ENCODE results near the gene ACAP1. TPM values are rescaled to one million over a fixed set of nuclear protein-coding genes. Genes with fewer than 3 reads are reported as not detected.

The ACAP1 gene
- total and polyA plus RNA-seq, 10 donors: 118 to 312 (median 215) TPM

GRCh38 chr17:7352503-7352889 is 16.2 kb downstream of the ACAP1 start:
- TF ChIP-seq CTCF (IDR thresholded peaks at IDR 0.05 in 8 of 11, conservative IDR thresholded peaks at IDR 0.05 in 3 of 11): peak in 3 of 11 experiments; percentile 22 to 40 (median 25)
- no peak for TF ChIP-seq POLR2AphosphoS5 (IDR thresholded peaks at IDR 0.05)
- peaks cover 32 to 92% (median 59%) of the 10 kb centered on the region in 6 donors for H3K4me1 ChIP-seq
- no peaks in the 10 kb centered on the region for H3K9me3 ChIP-seq
- DNase-seq: no peak
- H3K27me3 ChIP-seq (replicated peaks in 1 of 7): no peaks in the 10 kb centered on the region
- peak overlapping the region; percentile 86 to 94 (median 91) for H3K27ac ChIP-seq
- peak overlapping the region; percentile 58 to 88 (median 74) for H3K4me3 ChIP-seq
- 26 to 35% (median 29%) methylated on average over 10 of the region's 10 CpGs for WGBS, 5 donors
- intact Hi-C loops (cut with DNase I; ENCODE audit: low total_unique reads): loop anchor here (10.0 kb wide), 1 partner anchor 162 kb away; no protein-coding TSS in a partner anchor
- peaks cover 0 to 37% (median 10%) of the 10 kb centered on the region in 6 donors for H3K36me3 ChIP-seq

- peaks cover 0 to 31% (median 5%) of the 10 kb centered on the region in 6 donors for H3K36me3 ChIP-seq
- peaks cover 32 to 88% (median 59%) of the 10 kb centered on the region in 6 donors for H3K4me1 ChIP-seq
- no peaks in the 10 kb centered on the region for H3K27me3 ChIP-seq (replicated peaks in 1 of 7)
- TF ChIP-seq CTCF (IDR thresholded peaks at IDR 0.05 in 8 of 11, conservative IDR thresholded peaks at IDR 0.05 in 3 of 11) (no peak), POLR2A (IDR thresholded peaks at IDR 0.05) (no peak), POLR2AphosphoS5 (IDR thresholded peaks at IDR 0.05) (no peak)
- intact Hi-C loops (cut with DNase I; ENCODE audit: low total_unique reads): loop anchor here (10.0 kb wide), 1 partner anchor 162 kb away; no protein-coding TSS in a partner anchor
- peak overlapping the region in 6 of 8 donors; percentile 88 to 94 (median 92) for H3K27ac ChIP-seq
- DNase-seq: no peak
- 86 to 91% (median 89%) methylated on average over 26 to 37 of the region's 37 CpGs for WGBS, 5 donors
- peak overlapping the region; percentile 58 to 88 (median 74) for H3K4me3 ChIP-seq
- H3K9me3 ChIP-seq: no peaks in the 10 kb centered on the region
Measured at GRCh38 chr17:7352910-7353635, 16.7 kb downstream of the ACAP1 start.

- H3K36me3 ChIP-seq: peaks cover 0 to 18% (median 0%) of the 10 kb centered on the region in 6 donors
- H3K4me3 ChIP-seq: no peak overlapping the region
- WGBS, 5 donors: 78 to 93% (median 85%) methylated on average over 7 to 9 of the region's 9 CpGs
- peaks cover 32 to 75% (median 56%) of the 10 kb centered on the region in 6 donors for H3K4me1 ChIP-seq
- peak overlapping the region in 1 of 8 donors; percentile 94 for H3K27ac ChIP-seq
- no peaks in the 10 kb centered on the region for H3K9me3 ChIP-seq
- intact Hi-C loops (cut with DNase I; ENCODE audit: low total_unique reads): loop anchor here (10.0 kb wide), 1 partner anchor 160 kb away; no protein-coding TSS in a partner anchor
- no peak for DNase-seq
- no peaks in the 10 kb centered on the region for H3K27me3 ChIP-seq (replicated peaks in 1 of 7)
- TF ChIP-seq CTCF (IDR thresholded peaks at IDR 0.05 in 8 of 11, conservative IDR thresholded peaks at IDR 0.05 in 3 of 11) (no peak), POLR2A (IDR thresholded peaks at IDR 0.05) (no peak), POLR2AphosphoS5 (IDR thresholded peaks at IDR 0.05) (no peak)
Measured at GRCh38 chr17:7354262-7354843, 18.0 kb downstream of the ACAP1 start.

- Histone ChIP-seq H3K27ac (peak within 1 kb of the TSS in 4 of 8 donors; percentile 26 to 94 (median 33)), H3K9me3 (no peaks in the 10 kb centered on the region), H3K4me3 (peak within 1 kb of the TSS in 1 of 8 donors; percentile 1), H3K27me3 (replicated peaks in 1 of 7) (no peaks in the 10 kb centered on the region), H3K36me3 (peaks cover 0 to 11% (median 0%) of the 10 kb centered on the region in 6 donors), H3K4me1 (peaks cover 27 to 68% (median 49%) of the 10 kb centered on the region in 6 donors)
- DNase-seq: no peak
- intact Hi-C loops (cut with DNase I; ENCODE audit: low total_unique reads): loop anchor here (5.0 to 10.0 kb wide), 2 partner anchors 82 to 160 kb away; partner anchors contain the start of genes FGF11 and TMEM102
- TF ChIP-seq CTCF (IDR thresholded peaks at IDR 0.05 in 8 of 11, conservative IDR thresholded peaks at IDR 0.05 in 3 of 11): peak in 1 of 11 experiments; percentile 20
- peak in 1 of 3 donors; percentile 34 for TF ChIP-seq POLR2AphosphoS5 (IDR thresholded peaks at IDR 0.05)
- TF ChIP-seq POLR2A (IDR thresholded peaks at IDR 0.05): no peak
- WGBS, 5 donors: 60 to 77% (median 67%) methylated on average over 1 to 10 of the region's 10 CpGs
Measured at GRCh38 chr17:7355053-7355452, 18.7 kb downstream of the ACAP1 start, which contains the start of gene TMEM95. Gene TMEM95, plus strand, starts transcription at chr17:7355156. Its CDS starts 49 bp downstream, at chr17:7355205.
